ENCODE measurements around the gene UCK1. TPM values are rescaled to one million over a fixed set of nuclear protein-coding genes. Genes with fewer than 3 reads are reported as not detected.

UCK1 gene
- total and polyA plus RNA-seq, 2 of the 4 experiments (the other 2 are of a cell fraction): 17.9 to 21.4 TPM

DNA sequence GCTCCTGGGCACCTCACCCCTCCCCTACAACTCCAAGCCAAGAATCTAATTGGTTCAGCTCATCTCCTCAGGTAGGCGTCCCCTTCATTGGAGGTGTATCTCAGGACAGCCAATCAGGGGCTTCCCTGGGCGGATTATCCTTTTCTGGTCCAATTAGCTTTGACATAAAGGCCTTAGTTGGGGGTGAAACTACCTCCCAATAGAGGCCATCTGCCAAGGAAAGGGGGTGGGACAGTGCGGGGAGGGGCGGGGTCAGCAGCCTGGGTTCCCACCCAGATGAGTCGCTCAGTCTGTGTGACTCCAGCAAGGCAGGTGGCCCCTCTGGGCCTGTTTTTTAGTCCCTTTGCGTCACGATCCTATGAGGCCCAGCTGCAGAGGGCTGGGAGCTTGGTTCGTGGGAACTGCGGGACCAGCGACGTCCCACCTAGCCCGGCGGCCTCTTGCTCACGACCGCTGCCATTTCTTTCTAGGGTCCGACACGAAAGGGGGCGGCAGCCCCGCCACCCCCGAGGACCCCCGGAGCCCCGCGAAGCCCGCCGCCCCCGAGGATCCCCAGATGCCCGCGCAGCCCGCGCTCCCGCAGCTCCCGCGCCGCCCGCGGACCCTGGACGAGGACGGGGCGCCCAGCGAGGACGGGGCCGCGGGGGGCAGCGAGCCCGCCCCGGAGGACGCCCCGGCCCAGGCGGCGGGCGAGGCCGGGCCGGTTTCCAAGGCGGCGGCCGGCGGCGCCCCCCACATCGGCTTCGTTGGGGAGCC is 23.2 kb upstream of the UCK1 start:
- DNase-seq (no peak), ATAC-seq (ENCODE audit: low read depth) (no peak)
- intact Hi-C loops (cut with micrococcal nuclease): no loop called here
- Histone ChIP-seq H4K20me1 (ENCODE audit: insufficient read depth, low read length) (no peaks in the 10 kb centered on the region), H3K9me3 (ENCODE audit: control insufficient read depth, insufficient read depth, low read length) (peaks cover 13% of the 10 kb centered on the region), H3K23ac (ENCODE audit: low read depth, low read length) (no peak overlapping the region), H3K9ac (ENCODE audit: low read depth, low read length) (no peak overlapping the region), H4K91ac (ENCODE audit: insufficient read depth, low read depth, low read length) (no peak overlapping the region), H2BK120ac (ENCODE audit: low read depth, low read length) (no peak overlapping the region), H2AK5ac (ENCODE audit: low read depth, low read length) (no peak overlapping the region), H4K8ac (ENCODE audit: low read depth in 2 of 2, low read length in 2 of 2) (no peak overlapping the region), H3K4me1 (ENCODE audit: control insufficient read depth, insufficient read depth, low read length) (no peaks in the 10 kb centered on the region), H2BK5ac (ENCODE audit: low read depth, low read length, poor library complexity, severe bottlenecking) (no peak overlapping the region), H3K36me3 (ENCODE audit: control insufficient read depth, insufficient read depth, low read length) (no peaks in the 10 kb centered on the region), H3K14ac (replicated peaks; ENCODE audit: low read depth, low read length) (no peak overlapping the region), H3K27me3 (ENCODE audit: control insufficient read depth, insufficient read depth, low read length) (peaks cover 43% of the 10 kb centered on the region), H3K18ac (ENCODE audit: low read depth, low read length) (no peak overlapping the region), H2AK9ac (replicated peaks; ENCODE audit: low read depth, low read length, poor library complexity) (no peak overlapping the region), H4K5ac (ENCODE audit: low read depth, low read length) (no peak overlapping the region), H3K4me3 (ENCODE audit: insufficient read depth, low read depth, low read length) (no peak overlapping the region), H3K56ac (ENCODE audit: extremely low read depth, insufficient read depth, low read length) (no peak overlapping the region), H2BK20ac (ENCODE audit: low read depth, low read length) (no peak overlapping the region), H2BK15ac (ENCODE audit: low read depth, low read length) (no peak overlapping the region), H3K4me2 (ENCODE audit: low read depth, low read length) (no peak overlapping the region), H3K4ac (ENCODE audit: low read depth, low read length) (no peak overlapping the region), H3K79me1 (ENCODE audit: low read depth in 1 of 2, low read length in 2 of 2) (no peaks in the 10 kb centered on the region), H3K27ac (ENCODE audit: insufficient read depth, low read length) (no peak overlapping the region), H3K9me1 (ENCODE audit: insufficient read depth, low read length) (no peaks in the 10 kb centered on the region), H2AFZ (replicated peaks; ENCODE audit: low read length, poor library complexity) (no peak overlapping the region)
- in situ Hi-C loops (cut with MboI; ENCODE audit: low sequenced_read_pairs): no loop called here
- ChIA-PET POLR2A (ENCODE audit: unreplicated experiment) (no interaction called here), CTCF (no interaction called here)
- dilution Hi-C loops (cut with HindIII; ENCODE audit: low sequenced_read_pairs, unreplicated experiment): no loop called here
- 29% methylated on average over 24 of the region's 60 CpGs; no CpG with 5 or more reads in 1 of the 2 experiments for WGBS, 2 experiments (ENCODE audit: extremely low coverage in 2 of 2, insufficient read length in 1 of 2)
- BruUV-seq (replicated peaks): no TSS peak
- TF ChIP-seq CEBPB (IDR thresholded peaks at IDR 0.05; ENCODE audit: low read depth, low read length) (no peak), MAFK (IDR thresholded peaks at IDR 0.05; ENCODE audit: low read depth, low read length) (no peak), RCOR1 (IDR thresholded peaks at IDR 0.05; ENCODE audit: insufficient replicate concordance, low read length) (no peak), MXI1 (IDR thresholded peaks at IDR 0.05; ENCODE audit: borderline replicate concordance, low read depth, low read length) (no peak), NFE2L2 (IDR thresholded peaks at IDR 0.05; ENCODE audit: low read depth, low read length) (no peak), BHLHE40 (IDR thresholded peaks at IDR 0.05; ENCODE audit: low read depth, low read length) (no peak), CHD1 (IDR thresholded peaks at IDR 0.05; ENCODE audit: low read depth, low read length) (no peak), POLR2A (IDR thresholded peaks at IDR 0.05; ENCODE audit: low read depth, low read length) (no peak), RFX5 (IDR thresholded peaks at IDR 0.05; ENCODE audit: low read depth, low read length) (no peak), FOS (IDR thresholded peaks at IDR 0.05; ENCODE audit: low read depth, low read length) (no peak)
- TF ChIP-seq, protein P1, sequence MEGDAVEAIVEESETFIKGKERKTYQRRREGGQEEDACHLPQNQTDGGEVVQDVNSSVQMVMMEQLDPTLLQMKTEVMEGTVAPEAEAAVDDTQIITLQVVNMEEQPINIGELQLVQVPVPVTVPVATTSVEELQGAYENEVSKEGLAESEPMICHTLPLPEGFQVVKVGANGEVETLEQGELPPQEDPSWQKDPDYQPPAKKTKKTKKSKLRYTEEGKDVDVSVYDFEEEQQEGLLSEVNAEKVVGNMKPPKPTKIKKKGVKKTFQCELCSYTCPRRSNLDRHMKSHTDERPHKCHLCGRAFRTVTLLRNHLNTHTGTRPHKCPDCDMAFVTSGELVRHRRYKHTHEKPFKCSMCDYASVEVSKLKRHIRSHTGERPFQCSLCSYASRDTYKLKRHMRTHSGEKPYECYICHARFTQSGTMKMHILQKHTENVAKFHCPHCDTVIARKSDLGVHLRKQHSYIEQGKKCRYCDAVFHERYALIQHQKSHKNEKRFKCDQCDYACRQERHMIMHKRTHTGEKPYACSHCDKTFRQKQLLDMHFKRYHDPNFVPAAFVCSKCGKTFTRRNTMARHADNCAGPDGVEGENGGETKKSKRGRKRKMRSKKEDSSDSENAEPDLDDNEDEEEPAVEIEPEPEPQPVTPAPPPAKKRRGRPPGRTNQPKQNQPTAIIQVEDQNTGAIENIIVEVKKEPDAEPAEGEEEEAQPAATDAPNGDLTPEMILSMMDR (conservative IDR thresholded peaks at IDR 0.05; ENCODE audit: low read depth, low read length): no peak
- TF ChIP-seq, protein P2, sequence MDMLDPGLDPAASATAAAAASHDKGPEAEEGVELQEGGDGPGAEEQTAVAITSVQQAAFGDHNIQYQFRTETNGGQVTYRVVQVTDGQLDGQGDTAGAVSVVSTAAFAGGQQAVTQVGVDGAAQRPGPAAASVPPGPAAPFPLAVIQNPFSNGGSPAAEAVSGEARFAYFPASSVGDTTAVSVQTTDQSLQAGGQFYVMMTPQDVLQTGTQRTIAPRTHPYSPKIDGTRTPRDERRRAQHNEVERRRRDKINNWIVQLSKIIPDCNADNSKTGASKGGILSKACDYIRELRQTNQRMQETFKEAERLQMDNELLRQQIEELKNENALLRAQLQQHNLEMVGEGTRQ (IDR thresholded peaks at IDR 0.05; ENCODE audit: low read depth, low read length): no peak
- TF ChIP-seq, protein P3, sequence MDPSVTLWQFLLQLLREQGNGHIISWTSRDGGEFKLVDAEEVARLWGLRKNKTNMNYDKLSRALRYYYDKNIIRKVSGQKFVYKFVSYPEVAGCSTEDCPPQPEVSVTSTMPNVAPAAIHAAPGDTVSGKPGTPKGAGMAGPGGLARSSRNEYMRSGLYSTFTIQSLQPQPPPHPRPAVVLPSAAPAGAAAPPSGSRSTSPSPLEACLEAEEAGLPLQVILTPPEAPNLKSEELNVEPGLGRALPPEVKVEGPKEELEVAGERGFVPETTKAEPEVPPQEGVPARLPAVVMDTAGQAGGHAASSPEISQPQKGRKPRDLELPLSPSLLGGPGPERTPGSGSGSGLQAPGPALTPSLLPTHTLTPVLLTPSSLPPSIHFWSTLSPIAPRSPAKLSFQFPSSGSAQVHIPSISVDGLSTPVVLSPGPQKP (IDR thresholded peaks at IDR 0.05; ENCODE audit: borderline replicate concordance, low read depth, low read length): no peak
